DOHH2 (cell line): Measurements from ENCODE around the gene SDS.

Experiments
- H3F3A ChIP-seq: fragments of 200-600 bp; sonication (generic), shearing (Covaris generic); 2 replicates; pipeline ENCODE4 v1.6.0; 2016; ENCODE audit warnings: antibody characterized with exemption, mild to moderate bottlenecking; ENCODE audit not compliant: control insufficient read depth, insufficient read depth
- H3K27ac ChIP-seq: fragments of 200-600 bp; sonication (generic); 2 replicates; pipeline ENCODE4 v1.5.1; 2014; ENCODE audit warnings: low read depth, mild to moderate bottlenecking, low read length, moderate library complexity
- H3K27me3 ChIP-seq: fragments of 200-600 bp; sonication (generic); 2 replicates; pipeline ENCODE4 v1.6.1; 2014; ENCODE audit warnings: mild to moderate bottlenecking, low read length, mixed read lengths; ENCODE audit not compliant: control insufficient read depth
- H3K36me3 ChIP-seq: fragments of 200-600 bp; sonication (generic); 2 replicates; pipeline ENCODE4 v1.6.1; 2014; ENCODE audit warnings: mild to moderate bottlenecking, low read length, moderate library complexity, mixed read lengths; ENCODE audit not compliant: control insufficient read depth
- H3K4me1 ChIP-seq: fragments of 200-600 bp; sonication (generic); 2 replicates; pipeline ENCODE4 v1.6.1; 2014; ENCODE audit warnings: mild to moderate bottlenecking, low read length, mixed read lengths; ENCODE audit not compliant: control insufficient read depth
- H3K4me2 ChIP-seq: fragments of 200-600 bp; sonication (generic); 2 replicates; pipeline ENCODE4 v1.6.0; 2014; ENCODE audit warnings: mild to moderate bottlenecking, low read length, moderate library complexity
- H3K4me3 ChIP-seq: fragments of 200-600 bp; sonication (generic); 2 replicates; pipeline ENCODE4 v1.5.1; 2014; ENCODE audit warnings: mild to moderate bottlenecking, low read length, mixed read lengths
- H3K79me2 ChIP-seq: fragments of 200-600 bp; sonication (generic); 2 replicates; pipeline ENCODE4 v1.6.1; 2014; ENCODE audit warnings: mild to moderate bottlenecking, low read length, mixed read lengths; ENCODE audit not compliant: control insufficient read depth
- H3K9me2 ChIP-seq: fragments of 200-600 bp; sonication (generic); replicated peaks from 2 replicates; pipeline ENCODE4 v1.6.1; 2014; ENCODE audit warnings: mild to moderate bottlenecking, low read length, mixed read lengths; ENCODE audit not compliant: control insufficient read depth
- H3K9me3 ChIP-seq: fragments of 200-600 bp; sonication (generic); 2 replicates; pipeline ENCODE4 v1.6.1; 2014; ENCODE audit warnings: antibody characterized with exemption, low read length, mixed read lengths; ENCODE audit not compliant: control insufficient read depth, insufficient read depth
- H4K20me1 ChIP-seq: fragments of 200-600 bp; sonication (generic); 2 replicates; pipeline ENCODE4 v1.6.0; 2014; ENCODE audit warnings: low read depth, mild to moderate bottlenecking, antibody characterized with exemption, low read length, moderate library complexity; ENCODE audit not compliant: control insufficient read depth, insufficient read depth
- EZH2phosphoT487 ChIP-seq: fragments of 200-600 bp; sonication (generic); IDR thresholded peaks from 2 replicates; pipeline ENCODE4 v1.6.1; 2017; ENCODE audit warnings: borderline replicate concordance, mild to moderate bottlenecking, antibody characterized with exemption, low read length, moderate library complexity, mixed read lengths
- TF ChIP-seq, protein P1 (sequence below): fragments of 200-600 bp; sonication (generic); IDR thresholded peaks from one replicate; pipeline ENCODE4 v1.5.1; 2014; ENCODE audit warnings: antibody characterized with exemption, mild to moderate bottlenecking, low read depth, low read length; ENCODE audit not compliant: poor library complexity, severe bottlenecking

SDS gene

DNA sequence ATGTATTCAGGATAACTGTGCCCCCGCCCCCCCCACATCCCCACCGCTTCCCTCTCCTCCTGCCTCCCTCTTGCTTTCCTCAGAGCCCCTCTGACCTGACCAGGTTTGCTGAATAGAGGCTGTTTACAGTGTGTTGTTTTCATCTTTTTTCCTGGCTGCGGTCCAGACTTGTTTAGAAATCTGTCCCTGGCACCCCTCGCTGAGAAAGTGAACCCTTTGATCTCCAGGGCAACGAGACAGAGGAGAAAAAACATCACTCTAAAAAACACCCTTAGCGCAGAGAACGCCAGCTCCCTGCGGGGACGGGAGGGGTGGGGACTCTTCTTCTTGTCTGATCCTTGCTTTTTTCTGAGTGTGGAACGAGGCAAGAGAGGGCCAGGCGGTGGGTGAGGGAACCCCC, 22.5 kb downstream of the SDS start:
- TF ChIP-seq, protein P1, sequence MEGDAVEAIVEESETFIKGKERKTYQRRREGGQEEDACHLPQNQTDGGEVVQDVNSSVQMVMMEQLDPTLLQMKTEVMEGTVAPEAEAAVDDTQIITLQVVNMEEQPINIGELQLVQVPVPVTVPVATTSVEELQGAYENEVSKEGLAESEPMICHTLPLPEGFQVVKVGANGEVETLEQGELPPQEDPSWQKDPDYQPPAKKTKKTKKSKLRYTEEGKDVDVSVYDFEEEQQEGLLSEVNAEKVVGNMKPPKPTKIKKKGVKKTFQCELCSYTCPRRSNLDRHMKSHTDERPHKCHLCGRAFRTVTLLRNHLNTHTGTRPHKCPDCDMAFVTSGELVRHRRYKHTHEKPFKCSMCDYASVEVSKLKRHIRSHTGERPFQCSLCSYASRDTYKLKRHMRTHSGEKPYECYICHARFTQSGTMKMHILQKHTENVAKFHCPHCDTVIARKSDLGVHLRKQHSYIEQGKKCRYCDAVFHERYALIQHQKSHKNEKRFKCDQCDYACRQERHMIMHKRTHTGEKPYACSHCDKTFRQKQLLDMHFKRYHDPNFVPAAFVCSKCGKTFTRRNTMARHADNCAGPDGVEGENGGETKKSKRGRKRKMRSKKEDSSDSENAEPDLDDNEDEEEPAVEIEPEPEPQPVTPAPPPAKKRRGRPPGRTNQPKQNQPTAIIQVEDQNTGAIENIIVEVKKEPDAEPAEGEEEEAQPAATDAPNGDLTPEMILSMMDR: no peak
- no peak for TF ChIP-seq EZH2phosphoT487
- no peak overlapping the region for H3K4me3 ChIP-seq
- no peaks in the 10 kb centered on the region for H3K79me2 ChIP-seq
- H4K20me1 ChIP-seq: no peaks in the 10 kb centered on the region
- no peaks in the 10 kb centered on the region for H3K27me3 ChIP-seq
- no peaks in the 10 kb centered on the region for H3K9me2 ChIP-seq
- H3K27ac ChIP-seq: no peak overlapping the region
- H3F3A ChIP-seq: no peaks in the 10 kb centered on the region
- H3K36me3 ChIP-seq: no peaks in the 10 kb centered on the region
- H3K4me2 ChIP-seq: no peak overlapping the region
- no peaks in the 10 kb centered on the region for H3K9me3 ChIP-seq
- H3K4me1 ChIP-seq: no peaks in the 10 kb centered on the region

DNA sequence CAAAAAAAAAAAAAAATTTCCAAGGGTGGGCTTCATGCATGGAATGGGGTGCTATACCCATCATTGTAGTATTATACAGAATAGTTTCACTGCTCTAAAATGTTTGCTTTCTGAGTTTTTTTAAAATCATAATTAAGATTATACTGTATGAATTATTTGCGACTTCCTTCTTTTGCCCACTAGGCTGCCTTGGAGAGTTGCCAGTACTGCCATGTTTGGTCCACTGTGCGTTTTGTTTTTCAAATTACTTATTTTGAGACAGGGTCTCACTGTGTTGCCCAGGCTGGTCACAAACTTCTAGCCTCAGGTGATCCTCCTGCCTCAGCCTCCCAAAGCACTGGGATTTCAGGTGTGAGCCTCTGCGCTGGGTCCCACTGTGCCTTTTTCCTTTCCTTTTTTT, 25.4 kb downstream of the SDS start:
- TF ChIP-seq, protein P1: no peak
- no peaks in the 10 kb centered on the region for H3K9me2 ChIP-seq
- H3F3A ChIP-seq: no peaks in the 10 kb centered on the region
- H3K27ac ChIP-seq: no peak overlapping the region
- no peaks in the 10 kb centered on the region for H3K36me3 ChIP-seq
- no peaks in the 10 kb centered on the region for H3K4me1 ChIP-seq
- no peaks in the 10 kb centered on the region for H3K79me2 ChIP-seq
- H3K27me3 ChIP-seq: no peaks in the 10 kb centered on the region
- H3K9me3 ChIP-seq: no peaks in the 10 kb centered on the region
- no peak overlapping the region for H3K4me3 ChIP-seq
- H4K20me1 ChIP-seq: no peaks in the 10 kb centered on the region
- no peak overlapping the region for H3K4me2 ChIP-seq

DNA sequence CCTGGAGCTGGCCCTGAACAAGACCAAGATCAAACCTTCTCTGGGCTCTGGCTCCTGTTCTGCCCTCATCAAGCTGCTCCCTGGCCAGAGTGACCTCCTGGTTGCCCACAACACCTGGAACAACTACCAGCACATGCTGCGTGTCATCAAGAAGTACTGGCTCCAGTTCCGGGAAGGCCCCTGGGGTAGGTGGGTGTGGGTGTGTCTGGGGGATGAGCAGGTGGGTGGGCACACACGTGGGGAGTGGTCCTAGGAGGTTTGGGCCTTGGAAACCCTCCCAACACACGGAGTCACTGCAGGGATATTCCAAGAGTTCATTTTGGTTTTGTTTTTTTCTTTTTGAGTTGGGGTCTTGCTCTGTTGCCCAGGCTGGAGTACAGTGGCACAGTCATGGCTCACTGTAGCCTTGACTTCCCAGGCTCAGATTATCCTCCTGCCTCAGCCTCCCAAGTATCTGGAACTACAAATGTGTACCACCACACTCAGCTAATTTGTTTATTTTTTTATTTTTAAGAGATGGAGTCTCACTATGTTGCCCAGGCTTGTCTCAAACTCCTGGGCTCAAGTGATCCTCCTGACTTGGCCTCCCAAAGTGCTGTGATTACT, 28.8 kb downstream of the SDS start:
- Histone ChIP-seq H3K27ac (no peak overlapping the region), H3K4me1 (no peaks in the 10 kb centered on the region), H3K36me3 (no peaks in the 10 kb centered on the region), H3K79me2 (no peaks in the 10 kb centered on the region), H3K9me2 (no peaks in the 10 kb centered on the region), H3K9me3 (no peaks in the 10 kb centered on the region), H3F3A (no peaks in the 10 kb centered on the region), H3K4me3 (no peak overlapping the region), H4K20me1 (no peaks in the 10 kb centered on the region), H3K27me3 (no peaks in the 10 kb centered on the region), H3K4me2 (no peak overlapping the region)
- no peak for TF ChIP-seq EZH2phosphoT487
- TF ChIP-seq, protein P1: no peak
